CD4-positive, alpha-beta T cell treated with Interleukin-15 for 4 hours (primary cell): Measurements from ENCODE around the gene CCDC127.

ENCODE experiments used
- DNase-seq: peaks from one replicate; pipeline ENCODE4 v3.0.0-alpha.2; 2020; ENCODE audit warnings: low spot score

The CCDC127 gene

GRCh38 chr5:189486-189885 is 28.5 kb downstream of the CCDC127 start:
- no peak for DNase-seq

DNA sequence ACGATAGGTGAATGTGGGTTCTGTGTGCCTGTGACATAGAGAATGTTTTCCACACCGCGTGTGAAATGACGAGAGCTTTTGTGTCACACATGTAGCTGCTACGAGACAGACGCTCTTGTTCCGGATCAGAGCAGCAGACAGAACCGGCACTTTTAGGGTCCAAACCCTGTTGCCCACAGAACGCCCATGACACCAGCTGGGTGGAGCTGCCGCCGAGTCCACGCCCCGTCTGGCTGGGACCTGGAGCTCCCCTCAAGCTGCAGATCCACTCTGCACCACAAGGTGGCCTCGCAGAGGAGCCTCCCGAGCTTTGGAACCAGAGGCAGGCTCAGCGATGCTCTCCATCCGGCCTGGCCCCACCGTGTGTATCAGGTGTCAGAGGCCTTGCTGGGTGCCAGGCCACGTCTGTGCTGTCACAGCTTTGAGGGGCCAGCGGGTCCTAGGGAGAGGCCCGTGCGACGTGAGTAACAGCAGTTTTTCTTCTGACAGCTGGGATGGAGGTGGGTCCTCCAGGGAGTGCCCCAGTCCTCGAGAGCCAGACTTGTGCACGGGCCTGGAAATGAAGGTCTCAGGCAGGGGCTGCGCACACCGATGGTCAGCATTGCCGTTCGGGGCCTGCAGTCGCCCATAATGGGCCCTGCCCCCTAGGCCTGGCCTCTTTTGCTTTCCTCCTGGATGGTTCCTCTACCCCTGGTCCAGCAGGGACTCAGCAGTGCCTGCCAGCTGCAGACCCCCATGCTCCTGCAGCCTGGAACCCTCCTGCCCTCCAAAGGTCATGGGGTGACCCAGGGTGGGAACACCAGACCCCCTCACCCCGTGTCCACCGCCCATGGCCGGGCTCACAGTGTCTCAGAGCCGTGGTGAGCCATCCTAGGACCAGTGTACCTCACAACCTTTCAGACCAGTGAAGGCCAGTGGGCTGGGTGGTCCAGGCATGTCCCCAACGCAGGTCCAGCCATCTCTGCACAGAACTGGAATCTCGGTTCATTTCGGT is 29.2 kb downstream of the CCDC127 start:
- peak; percentile 85 for DNase-seq

- no peak for DNase-seq
These were observed 30.1 kb downstream of the CCDC127 start for GRCh38 chr5:187617-188451.

DNA sequence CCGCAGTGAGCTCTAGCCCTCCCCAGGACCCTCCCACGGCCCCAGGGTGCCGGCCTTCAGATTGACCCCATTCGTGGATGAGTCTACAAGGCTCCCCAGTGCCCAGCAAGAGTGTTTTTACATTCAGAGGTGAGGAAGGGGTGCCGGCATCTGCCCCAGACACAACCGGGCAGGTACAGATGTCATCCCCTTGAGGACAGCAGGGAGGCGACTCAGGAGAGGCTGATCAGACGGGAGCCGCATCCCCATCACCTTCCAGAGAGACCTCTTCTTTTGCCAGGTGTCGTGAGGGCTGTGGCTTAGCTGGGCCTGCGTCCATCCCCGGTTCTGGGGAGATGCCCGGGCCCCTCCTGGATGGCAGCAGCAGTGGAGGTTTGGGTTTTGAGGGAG is 30.9 kb downstream of the CCDC127 start:
- no peak for DNase-seq

GRCh38 chr5:186091-187041 is 31.6 kb downstream of the CCDC127 start:
- DNase-seq, result no peak

GRCh38 chr5:185095-186070 is 32.6 kb downstream of the CCDC127 start:
- DNase-seq, result no peak

DNA sequence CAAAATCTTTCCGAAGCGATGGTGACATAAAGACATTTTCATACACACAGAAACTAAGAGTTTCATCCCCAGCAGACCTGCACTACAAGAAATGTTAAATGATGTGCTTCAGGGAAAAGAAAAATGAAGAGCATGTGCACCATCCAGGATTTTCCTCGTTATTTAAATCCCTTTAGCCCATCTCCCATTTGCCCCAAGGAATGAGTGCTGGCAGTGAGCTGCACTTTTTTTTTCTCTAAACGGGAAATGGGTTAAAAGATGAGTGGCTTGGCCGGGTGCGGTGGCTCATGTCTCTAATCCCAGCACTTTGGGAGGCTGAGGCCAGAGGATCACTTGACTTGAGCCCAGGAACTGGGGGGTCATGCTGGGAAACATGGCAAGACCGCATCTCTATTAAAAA is 33.5 kb downstream of the CCDC127 start:
- no peak for DNase-seq

- DNase-seq, result no peak
These were observed 35.8 kb downstream of the CCDC127 start for GRCh38 chr5:182126-182525.

GRCh38 chr5:181566-181965 is 36.4 kb downstream of the CCDC127 start:
- DNase-seq, result no peak

- no peak for DNase-seq
These were observed 36.8 kb downstream of the CCDC127 start for GRCh38 chr5:181160-181559.

DNA sequence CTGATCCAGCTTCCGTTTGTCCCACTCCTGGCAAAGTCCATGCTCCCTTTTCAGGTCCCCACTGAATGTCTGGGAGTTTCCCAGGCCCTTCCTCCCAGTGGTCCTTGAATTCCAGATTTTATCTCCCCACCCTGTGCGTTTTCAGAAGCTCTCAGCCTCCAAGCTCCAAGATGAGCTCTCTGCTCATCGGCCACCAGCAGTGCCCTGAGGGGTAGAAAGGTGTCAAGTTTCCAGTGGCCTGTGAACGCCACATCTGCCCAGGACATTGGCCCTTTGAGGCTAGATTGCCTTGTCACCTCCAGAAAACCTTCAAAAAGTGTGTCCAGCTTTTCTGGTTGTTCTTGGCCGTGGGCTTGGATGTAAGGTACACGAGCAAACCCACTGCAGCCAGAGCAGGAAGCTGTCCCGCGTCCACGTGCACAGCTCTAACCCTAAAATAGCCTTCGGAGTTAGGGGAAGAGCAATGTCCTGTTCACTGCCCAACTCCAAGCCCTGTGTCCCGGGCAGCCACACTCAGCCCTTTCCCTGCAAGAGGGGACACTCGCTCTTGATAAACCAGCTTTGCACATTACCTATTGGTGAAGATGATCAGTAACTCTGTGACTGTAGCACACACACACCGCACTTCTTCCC is 37.6 kb downstream of the CCDC127 start:
- no peak for DNase-seq

DNA sequence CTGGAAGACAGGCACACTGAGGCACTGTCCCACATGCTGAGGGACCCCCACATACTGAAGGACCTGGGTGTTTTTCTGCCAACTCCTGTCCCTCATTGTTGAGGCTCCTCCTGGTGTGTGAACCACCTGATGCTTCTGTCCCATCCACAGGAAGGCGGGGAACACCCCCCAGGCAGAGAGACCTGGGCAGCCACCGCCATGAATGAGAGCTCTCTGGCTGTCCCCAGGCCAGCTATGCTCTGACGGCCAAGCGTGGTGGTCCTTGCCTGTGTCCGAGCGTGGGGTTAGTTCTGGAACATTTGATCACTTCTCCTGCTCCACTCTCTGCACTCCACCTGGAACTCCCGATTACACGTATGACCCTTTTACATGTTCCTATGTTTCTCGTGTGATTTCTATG is 38.6 kb downstream of the CCDC127 start:
- no peak for DNase-seq

DNA sequence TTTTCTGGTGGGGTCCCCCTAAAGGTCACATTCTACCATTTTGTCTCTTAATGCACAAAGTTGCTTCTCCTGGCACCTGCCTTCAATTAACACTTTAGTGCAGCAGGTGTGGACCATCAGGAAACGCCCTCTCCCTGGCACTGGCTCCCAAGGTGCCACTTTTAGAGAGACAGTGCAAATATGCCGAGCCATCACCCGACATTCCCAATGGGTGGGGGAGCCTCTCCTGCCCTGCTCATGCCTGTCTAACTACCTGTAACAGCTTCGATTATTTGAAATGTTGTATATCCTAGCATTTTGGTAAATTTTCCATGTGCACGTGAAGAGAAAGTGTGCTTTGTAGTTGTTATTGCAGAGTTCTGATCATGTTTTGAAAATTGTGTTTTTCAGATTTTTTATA is 39.8 kb downstream of the CCDC127 start:
- DNase-seq, result no peak

DNA sequence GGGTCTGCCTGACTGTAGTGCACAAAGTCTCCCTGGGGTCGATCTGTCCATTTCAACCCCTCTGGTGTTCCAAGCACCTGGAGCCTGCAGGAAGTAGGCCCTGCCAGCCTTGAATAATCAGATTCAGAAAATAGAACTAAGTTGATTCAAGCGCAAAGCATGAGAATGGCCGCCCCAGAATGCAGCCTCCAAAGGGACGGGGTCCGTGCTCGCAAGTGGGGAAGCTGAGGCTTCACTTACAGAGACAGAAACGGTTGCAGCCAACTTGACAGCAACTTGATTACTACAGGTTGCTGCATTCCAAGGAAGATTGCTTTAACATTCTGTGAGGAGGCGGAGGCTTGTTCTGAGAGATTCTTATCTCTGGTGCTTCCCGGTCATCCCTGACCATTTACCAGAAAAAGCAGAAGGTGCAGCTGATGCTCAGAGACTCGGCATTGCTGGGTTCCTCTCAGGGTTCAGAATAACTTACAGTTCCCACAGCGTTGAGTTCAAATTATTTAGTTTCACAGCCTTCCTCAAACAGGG is 41.6 kb downstream of the CCDC127 start:
- no peak for DNase-seq

GRCh38 chr5:174876-175465 is 43.0 kb downstream of the CCDC127 start:
- no peak for DNase-seq

DNA sequence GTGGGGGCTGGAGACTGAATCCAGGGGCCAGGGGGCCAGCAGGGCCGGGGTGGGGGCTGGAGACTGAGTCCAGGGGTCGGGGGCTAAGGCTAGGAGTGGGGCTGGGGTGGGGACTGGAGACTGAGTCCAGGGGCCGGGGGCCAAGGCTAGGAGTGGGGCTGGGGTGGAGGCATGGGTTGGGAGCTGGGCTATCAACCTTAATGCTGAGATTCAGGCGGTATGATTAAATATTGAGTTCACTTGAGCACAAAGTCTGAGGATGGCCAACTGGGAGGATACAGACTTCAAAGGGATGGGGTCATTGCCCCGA is 43.7 kb downstream of the CCDC127 start:
- DNase-seq, result no peak

DNA sequence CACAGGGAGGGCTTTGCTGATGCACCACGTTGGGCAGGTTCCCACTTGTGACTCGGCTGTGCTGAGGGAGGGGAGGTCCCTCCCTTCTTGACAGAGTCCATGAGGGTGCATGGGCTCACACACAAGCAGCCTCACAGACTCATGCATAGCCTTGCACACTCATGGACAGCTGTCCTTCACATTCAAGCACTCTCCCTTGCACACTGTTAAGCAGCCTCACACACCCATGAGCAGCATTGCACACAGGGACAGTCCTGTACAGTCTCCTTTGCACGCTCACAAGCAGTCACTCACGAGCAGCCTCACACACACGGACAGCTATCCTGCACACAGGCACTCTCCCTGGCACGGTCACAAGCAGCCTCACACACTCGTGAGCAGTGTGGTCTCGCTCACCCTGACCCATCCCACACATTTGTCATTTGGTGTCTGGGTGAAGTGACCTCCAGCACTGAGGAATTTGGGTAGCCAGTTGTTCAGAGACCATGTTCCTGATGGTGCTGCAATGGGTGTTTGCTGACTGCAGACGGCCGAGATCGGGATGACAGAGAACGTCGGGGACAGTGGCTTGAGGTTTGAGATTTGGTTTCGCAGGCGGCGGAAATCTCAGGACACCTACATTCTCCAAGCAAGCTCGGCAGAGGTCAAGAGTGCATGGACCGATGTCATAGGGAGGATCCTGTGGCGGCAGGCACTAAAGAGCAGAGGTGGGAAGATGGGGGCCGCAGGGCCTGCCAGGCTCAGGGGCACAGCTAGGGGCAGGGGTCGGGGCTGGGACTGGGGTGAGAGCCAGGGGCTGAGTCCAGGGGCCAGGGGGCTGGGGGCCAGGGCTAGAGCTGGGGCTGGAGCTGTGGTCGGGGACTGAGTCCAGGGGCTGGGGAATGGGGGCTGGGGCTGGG is 44.3 kb downstream of the CCDC127 start:
- no peak for DNase-seq

DNA sequence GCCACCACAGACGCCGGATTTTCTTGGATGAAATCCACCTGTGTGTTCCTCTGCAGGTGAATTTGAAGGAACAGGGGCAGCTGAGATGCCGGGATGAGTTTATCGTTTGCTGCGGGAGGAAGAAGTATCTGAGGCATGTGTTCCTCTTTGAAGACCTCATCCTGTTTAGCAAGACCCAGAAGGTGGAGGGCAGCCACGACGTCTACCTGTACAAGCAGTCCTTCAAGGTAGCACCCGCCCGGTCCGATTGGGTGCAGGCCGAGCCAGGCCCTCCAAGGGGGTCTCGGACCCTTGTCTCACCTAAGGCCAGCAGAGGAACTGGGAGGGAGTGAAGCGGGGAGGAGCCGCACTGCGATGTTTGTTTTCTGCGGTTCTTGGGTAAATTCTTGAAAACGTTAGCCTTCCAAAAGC is 45.1 kb downstream of the CCDC127 start:
- no peak for DNase-seq

- no peak for DNase-seq
These were observed 45.5 kb downstream of the CCDC127 start for GRCh38 chr5:172421-172820.
